Germinal center (tissue), 1 donor: Measurements from ENCODE around the gene MAP7.

ENCODE experiments used
- DNase-seq: peaks from one replicate; pipeline ENCODE4 v3.0.0; 2012; ENCODE audit warnings: mixed read lengths, low spot score

The MAP7 gene

DNA sequence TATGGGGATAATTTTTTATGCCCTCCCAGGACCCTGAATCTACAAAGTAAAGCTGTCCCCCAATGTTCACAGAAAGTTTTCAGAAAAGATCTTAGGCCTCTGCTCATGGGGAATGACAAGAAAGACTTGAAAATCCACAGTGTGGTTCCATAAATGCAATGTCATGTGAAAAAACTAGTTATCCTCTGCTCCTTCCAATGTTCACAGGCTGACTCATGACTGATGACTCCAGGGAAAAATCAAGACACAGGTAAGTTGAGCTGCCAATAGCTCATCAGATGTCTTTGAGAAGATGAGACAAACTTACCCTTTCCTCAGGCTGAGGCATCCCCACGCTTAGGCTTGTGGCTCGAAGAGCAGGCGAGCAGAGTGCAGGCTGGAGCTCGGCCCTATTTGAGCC is 245.8 kb downstream of the MAP7 start:
- DNase-seq = no peak

- DNase-seq = no peak
Observed at GRCh38 chr6:136303516-136303915, 246.7 kb downstream of the MAP7 start.

GRCh38 chr6:136294621-136295020 is 255.6 kb downstream of the MAP7 start:
- no peak for DNase-seq
